HG02938 (cell line): ENCODE results near the gene POMT2.
"Not testable (repeated sequence)": the region's sequence is repeated elsewhere in the genome, so short reads cannot be mapped to it uniquely, and the experiment has no call there.

Source experiments
- ATAC-seq: cut with Tn5 transposase; IDR thresholded peaks from one replicate; pipeline ENCODE4 v1.9.1; 2021; ENCODE audit warnings: mild to moderate bottlenecking, moderate library complexity; ENCODE audit not compliant: unreplicated experiment

POMT2 gene

DNA sequence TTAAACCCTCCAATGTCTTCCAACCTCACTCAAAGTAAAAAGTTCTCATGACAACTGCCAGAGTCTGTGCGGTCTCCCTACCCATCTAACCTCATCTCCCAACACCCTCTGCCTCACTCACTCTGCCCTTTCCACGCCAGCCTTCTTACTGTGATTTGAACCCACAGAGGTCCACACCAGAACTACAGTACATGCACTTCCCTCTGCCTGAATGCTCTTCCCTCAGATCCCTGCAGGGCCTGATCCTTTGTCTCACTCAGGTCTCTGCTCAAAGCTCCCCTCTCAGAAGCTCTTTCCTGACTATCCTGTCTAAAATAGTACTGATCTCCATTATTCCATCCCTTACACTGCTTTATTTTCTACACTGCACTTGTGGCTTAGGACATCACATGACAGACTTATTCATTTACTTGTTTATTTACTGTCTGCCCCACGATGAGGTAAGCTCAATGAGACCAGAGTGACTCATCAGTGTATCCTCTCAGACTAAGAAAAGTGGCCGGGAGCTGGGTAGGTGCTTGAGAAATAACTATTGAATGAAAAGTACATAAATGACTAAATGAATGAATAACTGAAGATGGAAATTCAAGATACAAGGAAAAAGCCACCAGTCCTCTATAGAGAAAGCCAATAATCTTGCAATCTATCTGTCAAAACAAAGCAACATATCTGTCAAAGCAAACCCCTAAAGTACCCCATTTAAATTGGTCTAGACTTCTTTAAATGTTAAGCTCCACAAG lies 17.1 kb downstream of the POMT2 start:
- peak; percentile 67 for ATAC-seq

DNA sequence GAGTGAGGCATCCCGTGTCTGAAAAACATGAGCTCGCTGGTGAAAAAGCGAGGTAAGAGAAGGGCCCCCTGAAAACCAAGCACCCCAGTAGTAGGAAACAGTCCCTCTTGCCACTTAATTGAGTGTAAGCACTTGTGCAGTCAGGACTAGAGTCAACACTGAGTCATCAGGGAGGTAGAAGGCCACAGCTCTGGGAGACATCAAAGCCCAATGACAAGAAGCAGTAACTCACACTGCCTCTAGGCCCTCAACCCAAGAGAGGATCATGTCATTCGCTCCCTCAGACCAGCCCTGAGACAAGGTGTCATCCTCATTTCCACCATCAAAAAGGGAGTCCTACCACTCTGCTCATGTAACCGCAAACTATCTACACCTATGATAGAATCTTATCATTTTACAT lies 17.8 kb downstream of the POMT2 start:
- no peak for ATAC-seq

DNA sequence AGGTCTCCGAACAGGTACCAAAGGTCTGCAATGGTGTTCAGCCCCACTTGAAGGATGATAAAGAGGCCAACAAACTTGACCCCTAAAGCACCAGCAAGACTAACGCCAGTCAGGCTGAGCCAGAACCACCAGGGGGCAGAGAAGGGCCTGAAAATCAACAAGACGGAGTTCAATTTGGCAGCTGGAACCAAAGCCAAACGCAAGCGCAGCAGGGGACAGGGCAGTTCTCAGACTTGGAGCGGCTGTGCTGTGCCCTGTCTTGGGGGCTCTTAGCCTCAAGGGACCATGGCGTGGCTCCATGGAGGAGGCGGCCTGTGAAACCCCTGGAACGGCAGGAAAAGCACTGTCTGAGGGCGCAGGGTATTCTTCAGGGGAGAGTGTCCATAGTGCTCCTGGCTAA lies 19.6 kb downstream of the POMT2 start:
- no peak for ATAC-seq

- ATAC-seq, result no peak
Observed at GRCh38 chr14:77299771-77300170, 20.9 kb downstream of the POMT2 start.

DNA sequence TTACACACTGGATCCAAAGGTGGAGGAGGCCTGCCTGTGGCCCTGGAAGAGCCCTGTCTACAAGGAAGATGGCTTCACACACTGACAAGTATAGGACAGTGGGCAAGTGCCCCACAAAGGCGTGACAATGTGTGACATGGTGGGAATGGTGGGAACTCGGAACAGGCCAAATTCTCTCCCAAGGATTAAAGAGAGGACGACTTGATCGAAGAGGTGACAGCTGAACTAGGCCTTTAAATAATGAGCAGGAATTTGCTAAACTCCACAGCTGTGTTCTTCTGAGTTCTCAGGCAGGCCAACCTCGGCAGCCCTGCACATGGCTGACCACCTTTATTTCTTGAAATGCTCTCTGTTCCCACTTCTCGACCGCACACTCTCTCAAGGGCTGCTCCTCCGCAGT lies 23.8 kb downstream of the POMT2 start:
- no peak for ATAC-seq

- no peak for ATAC-seq
Observed at GRCh38 chr14:77296155-77296554, 24.5 kb downstream of the POMT2 start.

DNA sequence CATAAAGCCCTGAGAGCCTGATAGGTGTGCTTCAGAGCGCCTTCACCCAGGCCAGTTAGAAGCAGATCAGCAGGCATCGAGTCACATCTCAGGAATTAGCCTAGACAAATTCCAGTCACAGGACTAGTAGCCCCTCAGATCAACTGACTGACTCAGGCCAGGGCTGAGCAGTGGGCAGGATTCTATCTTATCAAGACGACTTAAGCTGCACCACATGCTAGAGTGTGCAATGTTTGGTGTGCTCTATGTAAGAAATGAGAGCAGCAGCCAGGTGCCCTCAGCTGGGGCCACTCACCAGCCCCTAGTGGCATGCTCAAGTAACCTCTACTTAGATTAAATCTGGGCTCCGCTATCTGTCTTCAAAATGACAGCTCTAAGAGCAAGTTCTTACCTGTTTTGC lies 30.0 kb downstream of the POMT2 start:
- no peak for ATAC-seq

DNA sequence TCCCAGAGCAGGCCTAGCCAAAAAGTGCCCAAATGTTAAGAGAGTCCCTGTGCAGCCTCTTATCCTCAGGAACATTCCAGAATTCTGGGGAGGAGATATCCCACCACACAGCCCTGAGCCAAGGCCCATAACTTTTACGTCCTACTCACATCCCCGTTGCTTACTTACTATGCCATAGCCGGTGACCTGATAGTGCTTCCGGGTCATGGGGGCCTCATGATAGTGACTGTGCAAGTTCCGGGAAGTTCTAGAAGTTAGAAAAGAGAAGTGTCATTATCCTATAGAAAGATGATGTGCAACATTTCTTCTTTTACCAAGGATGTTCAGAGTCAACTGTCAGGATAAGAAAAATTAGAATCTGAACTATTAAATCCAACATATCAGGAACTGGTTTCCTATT lies 34.1 kb downstream of the POMT2 start:
- no peak for ATAC-seq

GRCh38 chr14:77284466-77284865 lies 36.2 kb downstream of the POMT2 start:
- no peak for ATAC-seq

DNA sequence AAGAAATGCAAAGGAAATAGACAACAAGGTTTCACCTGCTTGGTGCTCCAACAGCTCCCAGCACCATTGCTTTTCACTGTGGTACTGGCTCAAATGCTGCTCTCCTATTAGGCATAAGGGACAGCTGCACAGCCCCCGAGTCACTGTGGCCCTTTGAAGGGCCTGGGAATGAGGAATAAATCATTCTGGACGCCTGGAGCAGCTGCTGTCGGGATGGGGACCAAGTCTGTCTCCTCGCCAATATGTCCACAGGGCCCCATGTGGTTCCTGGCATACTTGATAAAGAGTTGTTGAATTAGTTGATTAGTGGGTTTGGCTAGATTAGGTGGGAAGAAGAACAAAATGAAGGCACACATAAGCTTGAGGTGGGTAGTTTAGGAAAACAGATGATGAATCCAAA lies 36.6 kb downstream of the POMT2 start:
- ATAC-seq, result no peak

GRCh38 chr14:77281852-77282410 lies 38.8 kb downstream of the POMT2 start:
- no peak for ATAC-seq

DNA sequence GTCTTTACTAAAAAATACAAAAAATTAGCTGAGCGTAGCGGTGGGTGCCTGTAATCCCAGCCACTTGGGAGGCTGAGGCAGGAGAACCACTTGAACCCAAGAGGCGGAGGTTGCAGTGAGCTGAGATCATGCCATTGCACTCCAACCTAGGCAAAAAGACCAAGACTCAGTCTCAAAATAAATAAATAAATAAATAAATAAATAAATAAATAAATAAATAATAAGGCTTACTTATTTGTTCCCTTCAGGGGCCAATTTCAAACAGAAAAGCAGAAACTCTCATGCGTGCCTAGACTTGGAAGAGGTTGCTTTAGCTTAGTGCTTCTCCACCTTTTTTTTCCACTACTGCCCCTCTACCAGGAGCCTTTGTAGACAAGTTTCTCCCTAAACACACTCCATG lies 39.8 kb downstream of the POMT2 start:
- not testable (repeated sequence) for ATAC-seq

DNA sequence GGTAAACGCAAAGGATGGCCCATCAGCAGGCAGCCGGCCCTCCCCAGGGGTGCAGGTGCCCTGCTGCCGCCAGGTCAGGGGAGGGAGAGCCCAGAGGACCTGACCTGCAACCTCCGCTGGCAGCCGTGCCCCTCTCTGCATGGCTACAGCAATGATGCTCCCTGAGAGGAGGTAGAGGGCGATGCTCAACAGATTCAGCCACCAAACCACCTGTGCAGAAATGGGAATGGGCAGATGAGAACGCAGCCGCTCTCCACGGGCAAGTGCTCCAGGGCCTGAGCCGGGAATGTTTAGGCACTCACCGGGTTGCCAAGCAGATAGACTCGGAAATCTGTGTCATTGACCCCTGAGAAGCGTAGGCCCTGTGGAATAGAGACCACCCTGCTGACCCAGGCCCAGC lies 41.0 kb downstream of the POMT2 start:
- ATAC-seq, result no peak

DNA sequence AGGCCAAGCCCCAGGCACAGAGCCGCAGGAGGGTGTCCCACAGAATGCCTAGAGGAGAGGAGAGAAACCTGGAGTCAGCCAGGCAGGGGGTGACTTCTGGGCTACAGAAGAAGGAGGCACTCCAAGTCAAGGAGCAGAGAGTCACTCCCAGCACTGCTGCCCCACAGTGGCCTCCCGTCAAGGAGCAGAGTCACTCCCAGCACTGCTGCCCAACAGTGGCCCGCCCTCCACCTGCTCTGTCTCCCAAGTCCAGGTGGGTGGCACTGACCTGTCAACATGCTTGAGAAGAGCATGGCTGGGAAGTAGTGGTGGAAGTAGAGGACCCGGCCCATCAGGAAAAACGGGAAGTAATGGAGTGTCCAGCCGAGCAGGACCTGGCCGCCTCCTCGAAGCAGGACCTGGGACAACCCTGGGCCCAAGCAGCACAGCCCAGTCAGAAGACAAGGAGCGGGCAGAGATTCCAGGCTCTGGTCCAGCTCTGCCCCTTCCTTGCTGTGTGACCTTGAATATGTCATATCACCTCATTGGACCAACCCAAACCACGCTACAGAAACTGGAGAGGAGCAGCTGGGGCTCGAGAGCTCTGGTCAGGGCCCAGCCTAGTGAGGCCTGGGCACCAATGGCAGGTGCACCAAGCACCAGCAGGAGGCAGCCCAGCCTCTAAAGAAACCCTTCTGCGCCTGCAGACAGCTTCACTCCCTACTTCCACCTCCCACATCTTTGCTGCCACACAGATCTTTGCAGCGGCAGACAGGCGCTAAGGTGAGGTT lies 42.0 kb downstream of the POMT2 start:
- ATAC-seq, result no peak

- no peak for ATAC-seq
Observed at GRCh38 chr14:77276959-77277358, 43.7 kb downstream of the POMT2 start.

GRCh38 chr14:77276295-77276935 lies 44.3 kb downstream of the POMT2 start:
- no peak for ATAC-seq

GRCh38 chr14:77275601-77276017 lies 45.1 kb downstream of the POMT2 start:
- ATAC-seq, result no peak

DNA sequence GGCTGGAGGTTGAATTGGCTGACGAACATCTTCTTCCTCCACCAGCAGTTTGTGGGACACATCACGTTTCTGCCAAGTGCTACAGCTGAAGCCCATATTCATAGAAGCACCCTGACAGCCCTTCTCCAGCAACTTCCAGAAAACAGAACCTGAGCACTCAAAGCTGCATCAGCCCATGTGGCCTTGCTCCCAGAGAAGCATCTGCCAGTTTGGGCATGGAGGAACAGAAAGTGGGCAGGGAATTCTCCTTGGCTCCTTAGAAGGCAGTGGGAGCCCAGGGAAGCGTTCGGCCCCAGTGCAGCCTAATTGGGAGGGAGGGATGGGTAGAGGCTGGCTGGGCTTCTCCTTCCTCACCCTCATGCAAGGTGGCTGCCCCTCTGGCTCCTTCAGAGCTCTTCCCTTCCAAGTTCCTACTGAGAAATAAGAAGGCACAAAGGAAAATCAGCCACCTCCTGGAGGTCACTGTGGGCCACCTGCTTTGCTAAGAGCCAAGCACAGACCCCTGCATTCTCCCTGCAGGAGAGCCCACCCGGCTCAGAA lies 45.6 kb downstream of the POMT2 start:
- ATAC-seq, result no peak

GRCh38 chr14:77273796-77274195 lies 46.9 kb downstream of the POMT2 start:
- ATAC-seq, result no peak

- ATAC-seq, result no peak
Observed at GRCh38 chr14:77272261-77272660, 48.4 kb downstream of the POMT2 start.

DNA sequence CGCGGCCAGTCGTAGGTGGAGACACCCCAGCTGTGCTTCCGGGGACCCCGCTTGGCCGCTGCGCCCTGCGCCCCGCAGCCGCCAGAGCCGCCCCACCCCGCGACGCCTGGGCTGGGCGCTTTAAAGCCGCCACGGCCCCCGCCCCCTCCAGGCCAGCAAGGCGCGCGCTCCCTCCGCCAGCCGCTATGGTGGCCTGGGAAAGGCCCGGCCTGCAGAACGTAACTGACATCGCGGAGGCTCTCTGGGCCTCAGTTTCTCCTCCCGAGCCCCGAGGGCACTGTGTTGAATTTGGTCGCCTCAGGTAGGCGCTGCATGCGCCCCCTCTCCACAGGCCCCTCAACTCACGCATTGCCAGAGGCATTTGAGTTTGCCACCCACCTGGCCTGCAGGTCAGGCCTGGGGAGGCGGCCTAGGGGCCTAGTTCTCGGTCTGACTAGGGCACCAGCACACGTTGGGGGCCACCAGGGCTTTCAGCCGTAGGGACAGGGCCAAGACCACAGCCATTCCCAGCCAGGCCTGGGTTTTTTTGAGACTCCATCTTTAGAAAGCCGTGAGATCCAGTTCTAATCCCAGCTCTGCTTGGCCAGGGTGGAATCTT lies 49.5 kb downstream of the POMT2 start, which contains the start of gene NGB:
Gene NGB, minus strand, starts transcription at position 94 of the 598 bp plus-strand sequence. CDS start 269 bp downstream, outside the sequence.
- no peak for ATAC-seq
